ENCODE data around the gene FAM241A. TPM values are rescaled to one million over a fixed set of nuclear protein-coding genes. Genes with fewer than 3 reads are reported as not detected.
"Not testable (repeated sequence)": the region's sequence is repeated elsewhere in the genome, so short reads cannot be mapped to it uniquely, and the experiment has no call there.

FAM241A gene
- total and polyA plus RNA-seq, 8 donors, result 0.58 to 8.4 (median 3.1) TPM; not detected in 1

DNA sequence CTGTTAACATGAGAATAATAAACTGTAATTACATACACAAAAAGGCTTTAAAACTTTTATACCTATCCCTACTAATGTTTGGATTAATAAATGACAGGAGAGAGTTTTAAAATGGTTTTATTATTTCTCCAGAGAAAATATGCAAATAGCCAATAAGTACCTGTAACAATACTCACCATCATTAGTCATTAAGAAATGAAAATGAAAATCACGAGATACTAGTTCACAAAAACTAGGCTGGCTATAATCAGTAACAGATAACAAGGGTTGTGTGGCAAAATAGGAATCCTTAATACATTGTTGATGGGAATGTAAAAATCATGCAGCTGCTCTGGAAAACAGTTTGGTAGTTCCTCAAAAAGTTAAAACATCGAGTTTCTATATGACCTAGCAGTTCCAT lies 61.2 kb downstream of the FAM241A start:
- DNase-seq, result no peak
- 67 to 78% (median 70%) methylated on average over 2 of the region's 2 CpGs for WGBS, 5 donors
- Histone ChIP-seq H3K4me3 (no peak overlapping the region), H3K9me3 (no peaks in the 10 kb centered on the region), H3K27me3 (no peaks in the 10 kb centered on the region), H3K36me3 (no peaks in the 10 kb centered on the region), H3K27ac (no peak overlapping the region), H3K4me1 (no peaks in the 10 kb centered on the region)
- no peak for TF ChIP-seq POLR2A (IDR thresholded peaks at IDR 0.05)
- TF ChIP-seq POLR2AphosphoS5 (IDR thresholded peaks at IDR 0.05), result no peak
- TF ChIP-seq, protein P1, sequence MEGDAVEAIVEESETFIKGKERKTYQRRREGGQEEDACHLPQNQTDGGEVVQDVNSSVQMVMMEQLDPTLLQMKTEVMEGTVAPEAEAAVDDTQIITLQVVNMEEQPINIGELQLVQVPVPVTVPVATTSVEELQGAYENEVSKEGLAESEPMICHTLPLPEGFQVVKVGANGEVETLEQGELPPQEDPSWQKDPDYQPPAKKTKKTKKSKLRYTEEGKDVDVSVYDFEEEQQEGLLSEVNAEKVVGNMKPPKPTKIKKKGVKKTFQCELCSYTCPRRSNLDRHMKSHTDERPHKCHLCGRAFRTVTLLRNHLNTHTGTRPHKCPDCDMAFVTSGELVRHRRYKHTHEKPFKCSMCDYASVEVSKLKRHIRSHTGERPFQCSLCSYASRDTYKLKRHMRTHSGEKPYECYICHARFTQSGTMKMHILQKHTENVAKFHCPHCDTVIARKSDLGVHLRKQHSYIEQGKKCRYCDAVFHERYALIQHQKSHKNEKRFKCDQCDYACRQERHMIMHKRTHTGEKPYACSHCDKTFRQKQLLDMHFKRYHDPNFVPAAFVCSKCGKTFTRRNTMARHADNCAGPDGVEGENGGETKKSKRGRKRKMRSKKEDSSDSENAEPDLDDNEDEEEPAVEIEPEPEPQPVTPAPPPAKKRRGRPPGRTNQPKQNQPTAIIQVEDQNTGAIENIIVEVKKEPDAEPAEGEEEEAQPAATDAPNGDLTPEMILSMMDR (IDR thresholded peaks at IDR 0.05), result no peak
- no peak for TF ChIP-seq EP300 (IDR thresholded peaks at IDR 0.05)
- intact Hi-C loops (cut with DNase I; ENCODE audit: low total_unique reads), result no loop called here

DNA sequence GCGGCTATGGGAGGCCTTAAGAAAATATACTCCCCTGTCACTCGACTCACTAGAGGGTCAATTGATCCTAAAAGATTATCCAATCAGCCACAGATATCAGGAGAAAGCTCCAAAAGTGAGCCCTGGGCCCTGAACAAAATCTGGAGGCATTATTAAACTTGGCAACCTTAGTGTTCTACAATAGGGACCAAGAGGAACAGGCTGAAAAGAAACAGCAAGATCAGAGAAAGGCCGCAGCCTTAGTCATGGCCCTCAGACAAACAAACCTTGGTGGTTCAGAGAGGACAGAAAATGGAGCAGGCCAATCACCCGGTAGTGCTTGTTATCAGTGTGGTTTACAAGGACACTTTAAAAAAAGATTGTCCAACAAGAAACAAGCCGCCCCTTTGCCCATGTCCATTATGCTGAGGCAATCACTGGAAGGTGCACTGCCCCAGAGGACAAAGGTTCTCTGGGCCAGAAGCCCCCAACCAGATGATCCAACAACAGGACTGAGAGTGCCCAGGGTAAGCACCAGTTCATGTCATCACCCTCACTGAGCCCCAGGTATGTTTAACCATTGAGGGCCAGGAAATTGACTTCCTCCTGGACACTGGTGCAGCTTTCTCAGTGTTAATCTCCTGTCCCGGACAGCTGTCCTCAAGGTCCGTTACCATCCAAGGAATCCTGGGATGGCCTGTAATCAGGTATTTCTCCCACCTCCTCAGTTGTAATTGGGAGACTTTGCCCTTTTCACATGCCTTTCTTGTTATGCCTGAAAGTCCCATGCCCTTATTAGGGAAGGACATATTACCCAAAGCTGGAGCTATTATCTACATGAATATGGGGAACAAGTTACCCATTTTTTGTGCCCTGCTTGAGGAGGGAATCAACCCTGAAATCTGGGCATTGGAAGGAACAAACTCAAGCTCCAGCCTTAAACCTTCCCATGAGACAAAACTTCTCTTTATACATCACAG lies 63.2 kb downstream of the FAM241A start:
- H3K9me3 ChIP-seq; H3K27me3 ChIP-seq; H3K27ac ChIP-seq; H3K4me3 ChIP-seq; H3K4me1 ChIP-seq; intact Hi-C loops (cut with DNase I; ENCODE audit: low total_unique reads); DNase-seq; H3K36me3 ChIP-seq: not testable (repeated sequence)
- WGBS, 5 donors, result 70 to 84% (median 81%) methylated on average over 7 of the region's 7 CpGs

DNA sequence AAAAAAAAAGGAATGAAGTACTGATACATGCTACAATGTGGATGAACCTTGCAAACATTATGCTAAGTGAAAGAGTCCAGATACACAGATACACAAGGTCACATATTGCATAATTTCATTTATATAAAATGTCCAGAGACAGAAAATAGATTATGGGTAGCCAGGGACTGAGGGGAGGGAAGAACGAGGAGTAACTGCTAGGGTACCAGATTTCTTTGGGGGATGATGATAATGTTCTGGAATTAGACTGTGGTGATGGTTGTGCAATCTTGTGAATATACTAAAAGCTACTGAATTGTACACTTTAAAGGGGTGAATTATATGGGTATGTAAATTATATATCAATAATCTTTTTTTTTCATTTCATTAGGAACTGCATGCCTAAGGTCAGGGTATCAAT lies 65.5 kb downstream of the FAM241A start:
- DNase-seq, result no peak
- Histone ChIP-seq H3K9me3 (no peaks in the 10 kb centered on the region), H3K36me3 (no peaks in the 10 kb centered on the region), H3K4me1 (no peaks in the 10 kb centered on the region), H3K27me3 (no peaks in the 10 kb centered on the region), H3K4me3 (no peak overlapping the region), H3K27ac (no peak overlapping the region)
- 63 to 94% (median 86%) methylated on average over 1 of the region's 1 CpG for WGBS, 5 donors
- intact Hi-C loops (cut with DNase I; ENCODE audit: low total_unique reads), result no loop called here
- TF ChIP-seq POLR2A (IDR thresholded peaks at IDR 0.05) (no peak), POLR2AphosphoS5 (IDR thresholded peaks at IDR 0.05) (no peak), EP300 (IDR thresholded peaks at IDR 0.05) (no peak)
- TF ChIP-seq, protein P1 (IDR thresholded peaks at IDR 0.05), result no peak

DNA sequence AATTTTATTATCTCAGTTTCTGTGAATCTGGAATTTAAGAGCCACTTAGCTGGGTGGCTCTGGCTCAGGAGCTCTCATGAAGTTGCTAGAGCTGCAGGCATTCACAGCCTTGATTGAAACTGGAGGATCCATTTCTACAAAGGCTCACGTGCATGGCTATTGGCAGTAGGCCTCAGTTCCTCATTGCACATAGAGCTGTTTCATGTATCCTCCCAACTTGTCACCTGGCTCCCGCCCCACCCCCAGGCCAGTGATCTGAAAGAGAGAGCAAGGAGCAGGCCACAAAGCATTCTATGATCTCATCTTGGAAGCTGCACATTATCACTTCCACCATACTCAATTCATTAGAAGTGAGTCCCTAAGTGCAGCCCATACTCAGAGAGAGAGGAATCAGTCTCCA lies 67.8 kb downstream of the FAM241A start:
- no peaks in the 10 kb centered on the region for H3K36me3 ChIP-seq
- H3K27me3 ChIP-seq, result no peaks in the 10 kb centered on the region
- DNase-seq, result no peak
- no peaks in the 10 kb centered on the region for H3K9me3 ChIP-seq
- H3K4me3 ChIP-seq, result no peak overlapping the region
- no peak for TF ChIP-seq POLR2AphosphoS5 (IDR thresholded peaks at IDR 0.05)
- TF ChIP-seq, protein P1 (IDR thresholded peaks at IDR 0.05), result no peak
- WGBS, 5 donors, result 80 to 91% (median 85%) methylated on average over 2 of the region's 2 CpGs
- intact Hi-C loops (cut with DNase I; ENCODE audit: low total_unique reads), result no loop called here
- no peaks in the 10 kb centered on the region for H3K4me1 ChIP-seq
- no peak overlapping the region for H3K27ac ChIP-seq

DNA sequence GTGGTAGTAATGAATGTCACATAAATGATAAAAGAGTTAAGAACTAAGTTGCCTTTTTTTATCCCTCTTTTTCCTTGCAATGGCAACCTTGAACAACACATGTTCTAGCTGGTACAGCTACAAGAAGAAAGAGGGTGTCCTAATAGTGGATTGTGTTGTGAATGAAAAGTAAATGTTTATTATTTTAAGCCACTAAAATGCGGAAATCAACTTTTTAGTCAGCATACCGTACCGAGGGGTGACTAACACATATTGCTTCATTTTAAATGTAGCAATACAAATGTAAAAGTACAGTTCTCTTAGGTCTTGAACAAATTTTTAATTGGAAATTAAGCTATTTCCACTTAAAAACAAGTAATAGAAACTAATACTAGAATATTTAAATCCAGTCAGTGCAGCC lies 68.6 kb downstream of the FAM241A start:
- no peaks in the 10 kb centered on the region for H3K9me3 ChIP-seq
- WGBS, 5 donors, result 65 to 73% (median 68%) methylated on average over 3 of the region's 3 CpGs
- no peak for DNase-seq
- intact Hi-C loops (cut with DNase I; ENCODE audit: low total_unique reads), result no loop called here
- H3K4me3 ChIP-seq, result no peak overlapping the region
- TF ChIP-seq POLR2A (IDR thresholded peaks at IDR 0.05), result no peak
- no peak for TF ChIP-seq POLR2AphosphoS5 (IDR thresholded peaks at IDR 0.05)
- TF ChIP-seq, protein P1 (IDR thresholded peaks at IDR 0.05), result no peak
- TF ChIP-seq EP300 (IDR thresholded peaks at IDR 0.05), result no peak
- H3K27ac ChIP-seq, result no peak overlapping the region
- no peaks in the 10 kb centered on the region for H3K36me3 ChIP-seq
- no peaks in the 10 kb centered on the region for H3K27me3 ChIP-seq
- no peaks in the 10 kb centered on the region for H3K4me1 ChIP-seq
